Measurements from ENCODE around the gene KRT73.

The KRT73 gene

GRCh38 chr12:52618866-52619265, 507 bp upstream of the KRT73 start:
- DNase-seq (ENCODE audit: low spot score) = no peak

- no peak for DNase-seq (ENCODE audit: low spot score)
These were observed 965 bp downstream of the KRT73 start for GRCh38 chr12:52617403-52617785.

- DNase-seq (ENCODE audit: low spot score) = no peak
These were observed 1.5 kb downstream of the KRT73 start for GRCh38 chr12:52616680-52617402.

- DNase-seq (ENCODE audit: low spot score) = no peak
These were observed 2.4 kb downstream of the KRT73 start for GRCh38 chr12:52615912-52616311.

- no peak for DNase-seq (ENCODE audit: low spot score)
These were observed 3.0 kb downstream of the KRT73 start for GRCh38 chr12:52615208-52615868.

- no peak for DNase-seq (ENCODE audit: low spot score)
These were observed 3.8 kb downstream of the KRT73 start for GRCh38 chr12:52614381-52615207.

- DNase-seq (ENCODE audit: low spot score) = no peak
These were observed 4.9 kb downstream of the KRT73 start for GRCh38 chr12:52613384-52614030.

GRCh38 chr12:52612431-52613383, 5.7 kb downstream of the KRT73 start:
- DNase-seq (ENCODE audit: low spot score) = no peak

- DNase-seq (ENCODE audit: low spot score) = no peak
These were observed 7.3 kb downstream of the KRT73 start for GRCh38 chr12:52611080-52611468.

- DNase-seq (ENCODE audit: low spot score) = no peak
These were observed 9.3 kb downstream of the KRT73 start for GRCh38 chr12:52608826-52609630.

- no peak for DNase-seq (ENCODE audit: low spot score)
These were observed 10.2 kb downstream of the KRT73 start for GRCh38 chr12:52608161-52608560.

GRCh38 chr12:52607314-52607713, 11.0 kb downstream of the KRT73 start:
- no peak for DNase-seq (ENCODE audit: low spot score)

GRCh38 chr12:52606581-52607218, 11.7 kb downstream of the KRT73 start:
- DNase-seq (ENCODE audit: low spot score) = no peak

- no peak for DNase-seq (ENCODE audit: low spot score)
These were observed 12.3 kb downstream of the KRT73 start for GRCh38 chr12:52606096-52606495.

- DNase-seq (ENCODE audit: low spot score) = no peak
These were observed 12.8 kb downstream of the KRT73 start for GRCh38 chr12:52605542-52605941.

GRCh38 chr12:52604859-52605258, 13.5 kb downstream of the KRT73 start:
- DNase-seq (ENCODE audit: low spot score) = no peak

- DNase-seq (ENCODE audit: low spot score) = no peak
These were observed 15.0 kb downstream of the KRT73 start for GRCh38 chr12:52603314-52603713.

GRCh38 chr12:52602552-52602951, 15.8 kb downstream of the KRT73 start:
- DNase-seq (ENCODE audit: low spot score) = no peak

GRCh38 chr12:52601671-52602070, 16.7 kb downstream of the KRT73 start:
- DNase-seq (ENCODE audit: low spot score) = no peak

- DNase-seq (ENCODE audit: low spot score) = no peak
These were observed 17.3 kb downstream of the KRT73 start, which contains the start of gene KRT72 for GRCh38 chr12:52600941-52601481. Gene KRT72, minus strand, starts transcription at chr12:52601463. Its CDS starts 11 bp downstream, at chr12:52601452.
